COLO829 (cell line): ENCODE results near the gene NR2F1-AS1.

ENCODE experiments used
- DNase-seq: peaks from one replicate; pipeline ENCODE4 v3.0.0; 2012; ENCODE audit warnings: low spot score

Gene NR2F1-AS1

GRCh38 chr5:93580927-93581445, at the start of gene NR2F1-AS1:
TSS of gene NR2F1-AS1 (minus strand) at chr5:93581219.
- DNase-seq: no peak

GRCh38 chr5:93626801-93627200, 45.8 kb upstream of the NR2F1-AS1 start:
- DNase-seq: no peak

GRCh38 chr5:93623153-93623552, 42.1 kb upstream of the NR2F1-AS1 start:
- DNase-seq: no peak

- no peak for DNase-seq
Measured at GRCh38 chr5:93622240-93622885, 41.3 kb upstream of the NR2F1-AS1 start.

GRCh38 chr5:93621327-93621798, 40.3 kb upstream of the NR2F1-AS1 start:
- DNase-seq: no peak

- DNase-seq: no peak
Measured at GRCh38 chr5:93620487-93621326, 39.7 kb upstream of the NR2F1-AS1 start.

- DNase-seq: no peak
Measured at GRCh38 chr5:93616538-93617174, 35.6 kb upstream of the NR2F1-AS1 start.

- DNase-seq: no peak
Measured at GRCh38 chr5:93612855-93613243, 31.8 kb upstream of the NR2F1-AS1 start.

- DNase-seq: no peak
Measured at GRCh38 chr5:93611976-93612854, 31.2 kb upstream of the NR2F1-AS1 start.

GRCh38 chr5:93611273-93611975, 30.4 kb upstream of the NR2F1-AS1 start:
- DNase-seq: no peak

GRCh38 chr5:93610581-93611272, 29.7 kb upstream of the NR2F1-AS1 start:
- no peak for DNase-seq

GRCh38 chr5:93609762-93610161, 28.7 kb upstream of the NR2F1-AS1 start:
- DNase-seq: no peak

GRCh38 chr5:93608855-93609254, 27.8 kb upstream of the NR2F1-AS1 start:
- DNase-seq: no peak

GRCh38 chr5:93607367-93608258, 26.6 kb upstream of the NR2F1-AS1 start:
- no peak for DNase-seq

GRCh38 chr5:93606382-93606752, 25.3 kb upstream of the NR2F1-AS1 start:
- DNase-seq: no peak

- no peak for DNase-seq
Measured at GRCh38 chr5:93604644-93605515, 23.9 kb upstream of the NR2F1-AS1 start.

GRCh38 chr5:93603793-93604643, 23.0 kb upstream of the NR2F1-AS1 start:
- DNase-seq: no peak
